Endothelial cell (in vitro differentiated cells): ENCODE measurements around the gene APOL5. TPM values are rescaled to one million over a fixed set of nuclear protein-coding genes. Genes with fewer than 3 reads are reported as not detected.

ENCODE experiments used
- DNase-seq: peaks from one replicate; pipeline ENCODE4 v3.0.0; 2021; ENCODE audit warnings: low spot score
- H3K27ac Mint-ChIP-seq: one replicate; pipeline ENCODE4 v1.8.0; 2021; ENCODE audit warnings: mixed read lengths, inconsistent platforms; ENCODE audit not compliant: unreplicated experiment
- H3K27me3 Mint-ChIP-seq: one replicate; pipeline ENCODE4 v1.8.0; 2021; ENCODE audit warnings: mild to moderate bottlenecking, moderate library complexity, mixed read lengths, inconsistent platforms; ENCODE audit not compliant: unreplicated experiment
- H3K36me3 Mint-ChIP-seq: one replicate; pipeline ENCODE4 v1.8.0; 2021; ENCODE audit warnings: mild to moderate bottlenecking, low read depth, mixed read lengths, inconsistent platforms; ENCODE audit not compliant: unreplicated experiment
- H3K4me1 Mint-ChIP-seq: one replicate; pipeline ENCODE4 v1.8.0; 2021; ENCODE audit warnings: mild to moderate bottlenecking, mixed read lengths, inconsistent platforms; ENCODE audit not compliant: unreplicated experiment
- H3K4me3 Mint-ChIP-seq: one replicate; pipeline ENCODE4 v1.8.0; 2021; ENCODE audit warnings: mild to moderate bottlenecking, mixed read lengths, inconsistent platforms; ENCODE audit not compliant: unreplicated experiment
- H3K9me3 Mint-ChIP-seq: one replicate; pipeline ENCODE4 v1.8.0; 2021; ENCODE audit warnings: mixed read lengths, inconsistent platforms; ENCODE audit not compliant: unreplicated experiment
- total RNA-seq: library from RNA; stranded (reverse); fragmentation: NEBNext Ultra II Directional; extraction: Animal tissue kit (Norgen Biotek cat#: 25700); gene quantifications from one replicate; pipeline ENCODE4 v1.2.1, GENCODE V29; 2021; ENCODE audit not compliant: unreplicated experiment
- TF ChIP-seq, protein P1 (sequence below): fragments of 200-600 bp; sonication (generic); IDR thresholded peaks from one replicate; pipeline ENCODE4 v1.5.0; 2021; ENCODE audit warnings: antibody characterized with exemption; ENCODE audit not compliant: unreplicated experiment

The APOL5 gene
- total RNA-seq, 1 donor from 2014 or later, result not detected

DNA sequence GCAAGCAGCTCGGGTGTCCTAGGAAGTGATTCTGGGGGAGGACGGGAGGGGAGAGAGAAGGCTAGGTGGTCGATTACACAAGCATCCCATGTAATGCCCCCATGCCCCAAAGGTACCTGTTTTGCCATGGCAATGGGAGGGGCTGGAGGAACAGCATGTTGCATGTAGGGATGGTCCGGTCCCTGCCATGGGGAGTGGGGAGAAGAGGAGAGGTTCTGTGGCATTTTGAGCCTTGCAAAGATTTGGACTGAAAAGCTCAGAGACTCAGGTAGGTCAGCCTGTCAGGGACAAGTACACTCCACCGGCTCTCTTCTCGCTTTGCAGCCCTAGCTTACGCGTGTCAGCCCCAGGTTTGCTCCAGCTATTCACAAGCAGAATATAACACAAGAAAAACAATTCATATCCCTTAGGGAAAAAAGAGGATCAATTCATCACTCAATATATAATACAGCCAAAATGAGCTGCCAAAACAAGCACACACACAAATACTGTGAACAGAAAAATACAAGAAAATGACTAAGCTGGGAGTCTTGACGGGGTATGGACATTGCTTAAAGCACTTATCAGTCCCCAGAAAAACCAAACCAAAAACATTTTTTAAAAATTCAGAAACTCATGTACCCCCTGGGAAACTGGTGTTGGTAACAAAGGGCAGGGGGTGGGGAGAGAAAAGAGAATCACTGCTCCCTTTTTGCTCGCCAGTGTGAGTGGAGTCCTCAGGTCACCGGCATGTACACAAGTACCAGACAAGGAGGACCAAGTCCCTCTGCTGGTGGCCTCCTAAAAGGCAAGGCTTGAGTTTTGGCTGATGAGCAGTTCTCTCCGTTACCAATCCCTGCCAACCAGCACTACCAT is 21.6 kb downstream of the APOL5 start:
- TF ChIP-seq, protein P1, sequence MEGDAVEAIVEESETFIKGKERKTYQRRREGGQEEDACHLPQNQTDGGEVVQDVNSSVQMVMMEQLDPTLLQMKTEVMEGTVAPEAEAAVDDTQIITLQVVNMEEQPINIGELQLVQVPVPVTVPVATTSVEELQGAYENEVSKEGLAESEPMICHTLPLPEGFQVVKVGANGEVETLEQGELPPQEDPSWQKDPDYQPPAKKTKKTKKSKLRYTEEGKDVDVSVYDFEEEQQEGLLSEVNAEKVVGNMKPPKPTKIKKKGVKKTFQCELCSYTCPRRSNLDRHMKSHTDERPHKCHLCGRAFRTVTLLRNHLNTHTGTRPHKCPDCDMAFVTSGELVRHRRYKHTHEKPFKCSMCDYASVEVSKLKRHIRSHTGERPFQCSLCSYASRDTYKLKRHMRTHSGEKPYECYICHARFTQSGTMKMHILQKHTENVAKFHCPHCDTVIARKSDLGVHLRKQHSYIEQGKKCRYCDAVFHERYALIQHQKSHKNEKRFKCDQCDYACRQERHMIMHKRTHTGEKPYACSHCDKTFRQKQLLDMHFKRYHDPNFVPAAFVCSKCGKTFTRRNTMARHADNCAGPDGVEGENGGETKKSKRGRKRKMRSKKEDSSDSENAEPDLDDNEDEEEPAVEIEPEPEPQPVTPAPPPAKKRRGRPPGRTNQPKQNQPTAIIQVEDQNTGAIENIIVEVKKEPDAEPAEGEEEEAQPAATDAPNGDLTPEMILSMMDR, result no peak
- H3K4me1 Mint-ChIP-seq, result no peaks in the 10 kb centered on the region
- DNase-seq, result no peak
- peak overlapping the region; percentile 29 for H3K4me3 Mint-ChIP-seq
- peaks cover 62% of the 10 kb centered on the region for H3K36me3 Mint-ChIP-seq
- H3K27me3 Mint-ChIP-seq, result peaks cover 10% of the 10 kb centered on the region
- no peaks in the 10 kb centered on the region for H3K9me3 Mint-ChIP-seq
- peak overlapping the region; percentile 22 for H3K27ac Mint-ChIP-seq

DNA sequence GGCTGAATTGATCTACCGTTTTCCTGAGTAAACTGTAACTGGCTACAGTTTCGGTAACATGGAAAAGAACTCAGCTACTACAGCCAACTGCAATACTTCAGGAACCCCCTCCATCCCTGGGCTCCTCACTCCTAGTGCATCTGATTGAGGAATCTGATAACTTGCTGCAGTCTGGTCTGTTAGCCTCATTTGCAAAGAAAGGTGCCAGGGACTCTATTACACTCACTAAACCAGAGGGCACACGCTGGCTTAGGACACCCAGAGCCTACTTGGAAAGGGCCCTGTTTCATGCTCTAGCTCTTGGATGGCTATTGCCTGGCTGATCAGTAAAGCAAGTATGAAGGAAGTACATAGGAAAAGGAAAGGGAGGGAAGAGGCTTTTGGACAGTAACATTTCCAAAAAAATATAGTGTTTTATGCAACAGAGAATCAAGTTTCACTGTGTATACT is 22.3 kb downstream of the APOL5 start:
- peaks cover 66% of the 10 kb centered on the region for H3K36me3 Mint-ChIP-seq
- H3K27ac Mint-ChIP-seq, result peak overlapping the region; percentile 22
- H3K4me3 Mint-ChIP-seq, result no peak overlapping the region
- H3K27me3 Mint-ChIP-seq, result peaks cover 10% of the 10 kb centered on the region
- H3K9me3 Mint-ChIP-seq, result no peaks in the 10 kb centered on the region
- H3K4me1 Mint-ChIP-seq, result no peaks in the 10 kb centered on the region
- TF ChIP-seq, protein P1, result no peak
- DNase-seq, result no peak

DNA sequence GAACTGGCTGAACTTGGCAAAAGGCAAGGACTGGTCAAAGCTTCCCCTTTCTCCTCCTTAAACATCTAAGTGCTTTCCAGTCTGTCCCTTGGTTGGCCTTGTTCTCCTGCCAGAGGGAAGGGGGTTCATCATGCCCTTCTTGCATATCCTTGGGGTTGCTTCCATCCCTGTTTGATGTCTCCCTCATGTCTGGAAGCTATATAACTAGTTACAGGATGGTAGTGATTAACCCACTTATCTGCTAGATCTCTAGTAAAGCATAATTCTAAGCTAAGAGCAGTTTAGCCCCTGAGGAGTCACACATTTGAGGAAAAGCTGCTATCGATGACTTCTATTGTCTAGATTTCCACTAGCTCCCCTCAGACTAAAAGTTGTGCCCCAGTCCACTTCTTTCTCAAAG is 22.9 kb downstream of the APOL5 start:
- TF ChIP-seq, protein P1, result no peak
- no peak overlapping the region for H3K4me3 Mint-ChIP-seq
- H3K4me1 Mint-ChIP-seq, result no peaks in the 10 kb centered on the region
- no peaks in the 10 kb centered on the region for H3K9me3 Mint-ChIP-seq
- peaks cover 10% of the 10 kb centered on the region for H3K27me3 Mint-ChIP-seq
- no peak for DNase-seq
- H3K27ac Mint-ChIP-seq, result no peak overlapping the region
- H3K36me3 Mint-ChIP-seq, result peaks cover 69% of the 10 kb centered on the region

DNA sequence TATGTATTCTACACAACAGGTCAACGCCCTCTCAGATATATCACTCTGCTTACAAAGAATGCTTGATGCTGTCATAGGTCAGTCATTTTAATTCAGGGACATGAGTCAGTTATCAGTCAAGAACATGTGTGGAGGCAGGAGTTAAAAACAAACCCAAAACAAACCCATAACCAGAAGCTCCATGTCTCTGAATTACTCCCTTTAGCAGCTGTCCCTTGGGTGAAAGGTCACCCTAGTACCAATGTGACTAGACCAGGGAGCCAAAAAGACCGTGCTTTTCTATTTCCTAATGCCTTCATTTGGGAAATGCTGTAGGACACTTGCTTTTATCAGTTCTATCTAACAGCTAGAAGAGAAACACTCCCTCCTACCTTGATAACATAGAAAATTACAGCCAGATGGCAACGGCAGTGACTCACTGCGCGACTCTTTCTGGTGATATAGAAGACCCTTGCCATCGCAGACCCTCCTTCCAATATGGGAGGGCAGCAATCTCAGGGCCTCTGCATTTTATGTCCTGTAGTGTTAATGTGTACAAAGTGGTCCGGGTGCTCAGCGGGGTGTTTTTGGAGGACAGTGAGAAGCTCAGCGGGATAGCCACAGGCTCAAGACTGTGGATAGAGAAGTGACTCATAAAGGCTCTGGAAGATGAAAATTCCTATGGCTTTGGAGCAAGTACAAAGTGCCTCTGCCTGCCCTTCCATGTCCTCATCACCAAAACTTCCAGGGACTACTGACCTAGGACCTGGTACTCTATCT is 24.8 kb downstream of the APOL5 start:
- TF ChIP-seq, protein P1, result no peak
- no peaks in the 10 kb centered on the region for H3K4me1 Mint-ChIP-seq
- H3K9me3 Mint-ChIP-seq, result no peaks in the 10 kb centered on the region
- H3K36me3 Mint-ChIP-seq, result peaks cover 66% of the 10 kb centered on the region
- peak overlapping the region; percentile 33 for H3K4me3 Mint-ChIP-seq
- no peak overlapping the region for H3K27ac Mint-ChIP-seq
- DNase-seq, result no peak
- H3K27me3 Mint-ChIP-seq, result peaks cover 6% of the 10 kb centered on the region
